ENCODE measurements around the gene TCFL5.

The TCFL5 gene

DNA sequence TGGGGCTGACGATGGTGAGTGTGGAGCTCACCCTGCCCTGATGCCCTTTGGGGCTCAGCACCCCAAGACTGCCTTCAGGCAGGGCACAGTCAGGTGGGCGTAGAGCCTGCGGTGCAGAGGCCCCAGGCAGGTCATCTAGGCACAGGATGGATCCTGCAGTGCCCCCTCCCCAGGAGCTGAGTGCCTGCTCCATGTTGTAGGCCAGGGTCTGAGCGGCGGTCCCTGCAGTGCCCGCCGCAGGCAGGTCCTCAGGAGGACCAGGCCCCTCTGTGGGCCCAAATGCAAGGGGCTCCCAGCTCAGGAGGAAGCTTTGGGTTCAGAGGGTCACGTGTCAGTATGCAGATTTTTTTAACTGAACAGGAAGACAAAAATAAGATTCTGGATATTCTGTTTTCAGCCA lies 62.6 kb downstream of the TCFL5 start:
- DNase-seq (ENCODE audit: low read depth in 1 of 2, low spot score in 1 of 2), result no peak

DNA sequence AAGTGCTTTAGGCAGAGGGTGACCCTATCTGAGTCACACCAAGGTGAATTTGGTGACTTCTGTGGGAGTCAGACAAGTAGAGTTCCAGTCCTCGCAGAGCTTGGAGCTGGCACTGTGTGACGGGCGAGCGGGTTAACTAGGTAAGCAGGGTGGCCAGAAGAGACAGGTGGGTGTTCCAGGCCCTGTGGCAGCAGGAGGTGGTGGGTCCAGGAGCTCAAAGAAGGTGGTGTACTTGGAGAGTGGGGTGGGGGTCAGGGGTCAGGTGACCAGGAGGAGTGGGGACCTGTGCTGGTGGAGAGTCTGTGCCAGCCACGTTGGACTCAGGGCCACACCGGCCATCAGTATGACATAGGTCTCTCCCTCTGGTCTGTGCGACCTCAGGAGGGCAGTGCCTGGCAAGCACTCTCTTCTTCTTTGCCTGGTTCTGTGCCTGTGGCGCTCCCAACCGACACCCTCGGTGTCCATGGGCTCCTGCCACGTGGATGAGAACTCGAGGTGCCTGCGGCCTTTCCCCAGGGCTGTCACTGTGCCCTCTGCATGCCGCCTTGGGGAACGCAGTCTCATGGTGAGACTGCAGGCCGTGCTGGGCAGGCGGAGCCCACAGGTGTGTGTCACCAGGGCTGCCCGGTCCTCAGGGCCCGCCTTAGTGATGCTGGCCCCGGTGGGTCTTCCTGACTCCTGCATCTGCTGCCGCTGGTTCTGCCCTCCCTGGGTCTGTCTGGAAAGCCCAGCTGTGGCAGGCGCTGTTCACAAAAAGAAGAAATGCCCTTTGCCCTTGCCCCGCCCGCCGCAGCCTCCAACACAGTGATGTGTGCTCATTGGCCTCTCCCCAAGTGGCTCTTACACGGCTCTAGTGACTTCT lies 63.7 kb downstream of the TCFL5 start:
- DNase-seq (ENCODE audit: low read depth in 1 of 2, low spot score in 1 of 2), result no peak

DNA sequence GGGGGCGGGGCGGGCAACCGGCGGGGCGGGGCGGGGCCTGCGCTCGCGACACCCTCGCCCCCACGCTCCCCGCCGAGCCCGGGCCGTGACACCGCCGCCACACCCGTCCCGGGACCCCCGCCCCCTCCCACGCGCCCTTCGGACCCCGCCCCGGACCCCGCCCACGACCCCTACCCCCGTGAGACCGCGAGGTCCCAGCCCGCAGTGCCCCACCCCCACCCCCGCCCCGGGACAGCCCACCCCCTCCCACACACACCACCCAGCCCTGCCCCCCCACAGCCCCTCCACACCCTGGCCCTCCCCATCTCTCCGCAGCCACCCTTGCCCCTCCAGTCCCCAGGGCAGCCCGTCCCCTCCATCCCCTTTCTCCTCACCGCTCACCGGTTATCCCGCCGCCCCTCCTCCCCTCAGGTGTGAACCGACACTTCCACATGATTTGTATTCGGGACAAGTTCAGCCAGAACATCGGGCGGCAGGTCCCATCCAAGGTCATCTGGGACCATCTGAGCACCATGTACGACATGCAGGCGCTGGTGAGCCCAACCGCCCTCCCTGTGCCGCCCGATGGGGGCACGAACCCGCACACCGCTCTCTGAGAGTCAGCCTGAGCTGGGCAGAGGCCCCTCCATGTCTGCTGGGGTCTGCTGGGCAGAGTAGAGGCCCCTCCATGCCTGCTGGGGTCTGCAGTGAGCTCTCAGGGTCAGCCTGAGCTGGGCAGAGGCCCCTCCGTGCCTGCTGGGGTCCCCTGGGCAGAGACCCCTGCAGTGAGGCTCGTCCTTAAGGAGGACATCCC lies 64.7 kb downstream of the TCFL5 start:
- DNase-seq (ENCODE audit: low read depth in 1 of 2, low spot score in 1 of 2), result no peak

DNA sequence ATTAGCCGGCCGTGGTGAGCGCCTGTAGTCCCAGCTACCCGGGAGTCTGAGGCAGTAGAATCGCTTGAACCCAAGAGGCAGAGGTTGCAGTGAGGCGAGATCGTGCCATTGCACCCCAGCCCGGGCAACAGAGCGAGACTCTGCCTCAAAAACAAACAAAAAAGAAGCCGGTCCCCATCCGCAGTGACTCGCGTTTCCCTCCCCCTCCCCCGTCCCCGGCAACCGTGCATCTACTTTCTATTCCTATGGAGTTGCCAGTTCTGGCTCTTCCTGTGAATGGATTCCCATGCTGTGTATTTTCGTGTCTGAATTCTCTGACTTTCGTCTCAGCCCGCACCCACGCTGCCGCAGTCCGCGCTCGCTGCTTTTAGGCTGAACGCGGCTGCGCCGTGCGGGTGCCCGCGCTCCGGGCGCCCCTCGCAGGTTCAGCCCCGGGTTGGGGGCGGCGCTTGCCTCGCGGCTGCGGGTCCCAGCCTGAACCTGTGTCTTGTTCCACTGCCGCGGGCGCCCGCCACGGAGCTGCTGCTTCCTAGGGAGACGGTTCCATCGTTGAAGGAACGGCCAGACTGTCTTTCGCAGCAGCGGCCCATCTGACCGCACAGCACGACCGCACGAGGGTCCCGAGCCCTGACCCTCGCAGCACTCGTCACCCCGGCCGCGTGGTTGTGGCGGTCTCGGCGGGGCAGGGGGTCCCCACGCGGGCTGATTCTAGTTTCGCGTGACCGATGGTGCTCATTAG lies 66.4 kb downstream of the TCFL5 start:
- peak in 1 of 2 donors; percentile 57 for DNase-seq (ENCODE audit: low read depth in 1 of 2, low spot score in 1 of 2)

- peak; percentile 83 to 93 for DNase-seq (ENCODE audit: low read depth in 1 of 2, low spot score in 1 of 2)
These were observed 67.5 kb downstream of the TCFL5 start for GRCh38 chr20:62794007-62794724.

GRCh38 chr20:62793757-62794006 lies 67.9 kb downstream of the TCFL5 start:
- no peak for DNase-seq (ENCODE audit: low read depth in 1 of 2, low spot score in 1 of 2)

DNA sequence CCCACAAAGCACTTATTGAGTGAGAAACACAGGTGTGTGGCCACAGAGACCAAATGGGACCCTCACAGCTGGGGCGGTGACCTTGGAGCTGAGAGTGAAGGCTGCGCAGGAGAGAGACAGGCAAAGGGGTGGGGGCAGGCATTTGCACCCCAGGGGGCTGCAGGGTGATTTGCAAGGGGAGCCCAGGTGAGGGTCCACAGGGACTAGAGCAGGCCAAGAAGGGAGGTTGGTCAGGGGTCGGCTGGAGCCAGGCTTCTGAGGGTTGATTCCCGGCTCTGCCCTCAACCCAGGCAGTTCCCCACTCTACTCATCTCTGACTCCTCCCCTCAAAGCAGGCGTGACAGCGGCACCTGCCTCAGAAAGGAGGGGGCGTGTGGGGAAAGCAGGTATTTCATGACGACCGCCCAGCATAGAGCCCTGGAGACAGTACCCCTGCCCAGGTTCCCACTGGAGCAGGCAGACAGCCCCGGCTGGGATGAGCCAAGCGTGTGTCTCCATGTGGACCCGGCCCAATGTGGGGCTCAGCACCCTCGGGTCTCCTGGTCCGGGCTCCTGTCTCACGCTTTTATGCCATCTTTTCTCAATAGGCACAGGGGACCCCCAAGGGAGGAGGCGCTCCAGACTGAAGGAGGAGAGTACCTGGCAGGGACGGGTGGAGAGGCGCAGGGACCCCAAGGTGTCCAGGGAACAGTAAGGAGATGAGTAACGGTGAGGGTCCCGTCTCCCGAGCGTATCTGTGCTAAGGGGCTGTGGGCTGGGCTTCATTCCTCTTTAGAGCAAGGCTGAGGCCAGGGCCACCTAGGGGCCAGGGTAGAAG lies 68.5 kb downstream of the TCFL5 start:
- no peak for DNase-seq (ENCODE audit: low read depth in 1 of 2, low spot score in 1 of 2)

- no peak for DNase-seq (ENCODE audit: low read depth in 1 of 2, low spot score in 1 of 2)
These were observed 69.3 kb downstream of the TCFL5 start for GRCh38 chr20:62792182-62792939.

- peak; percentile 40 to 50 for DNase-seq (ENCODE audit: low read depth in 1 of 2, low spot score in 1 of 2)
These were observed 70.1 kb downstream of the TCFL5 start for GRCh38 chr20:62791301-62792181.
